NCI-H1048 (cell line): Measurements from ENCODE around the gene DEAF1.

ENCODE experiments used
- DNase-seq: peaks from one replicate; lab custom pipeline; 2025; lab: John Stamatoyannopoulos, UW

Gene DEAF1

GRCh38 chr11:643849-644738 is 50.9 kb downstream of the DEAF1 start:
- DNase-seq: no peak

GRCh38 chr11:643366-643765 is 51.7 kb downstream of the DEAF1 start:
- no peak for DNase-seq

- no peak for DNase-seq
These were observed 53.1 kb downstream of the DEAF1 start for GRCh38 chr11:641806-642370.

- DNase-seq: no peak
These were observed 54.9 kb downstream of the DEAF1 start for GRCh38 chr11:640021-640706.

GRCh38 chr11:639332-639955 is 55.6 kb downstream of the DEAF1 start:
- no peak for DNase-seq

GRCh38 chr11:638631-639331 is 56.2 kb downstream of the DEAF1 start:
- no peak for DNase-seq

GRCh38 chr11:637593-638521 is 57.2 kb downstream of the DEAF1 start:
- DNase-seq: no peak

- no peak for DNase-seq
These were observed 57.8 kb downstream of the DEAF1 start for GRCh38 chr11:637333-637592.

GRCh38 chr11:636511-637332 is 58.3 kb downstream of the DEAF1 start, which contains the start of gene DRD4:
Gene DRD4, plus strand, starts transcription at chr11:637269. Its CDS starts 36 bp downstream, at chr11:637305.
- DNase-seq: no peak

- no peak for DNase-seq
These were observed 59.0 kb downstream of the DEAF1 start for GRCh38 chr11:635945-636510.

- no peak for DNase-seq
These were observed 64.2 kb downstream of the DEAF1 start for GRCh38 chr11:630871-631270.

GRCh38 chr11:629237-629583 is 65.8 kb downstream of the DEAF1 start:
- DNase-seq: no peak

- no peak for DNase-seq
These were observed 67.0 kb downstream of the DEAF1 start for GRCh38 chr11:628056-628455.

GRCh38 chr11:627308-627576 is 67.8 kb downstream of the DEAF1 start:
- DNase-seq: no peak

- no peak for DNase-seq
These were observed 68.3 kb downstream of the DEAF1 start, which contains the start of gene SCT for GRCh38 chr11:626475-627307. Gene SCT, minus strand, starts transcription at chr11:627181. Its CDS starts 38 bp downstream, at chr11:627143.

- DNase-seq: no peak
These were observed 69.3 kb downstream of the DEAF1 start for GRCh38 chr11:625636-626268.

GRCh38 chr11:624705-625635 is 70.1 kb downstream of the DEAF1 start, which contains the start of gene CDHR5:
Gene CDHR5, minus strand, starts transcription at chr11:624955. Its CDS starts 53 bp downstream, at chr11:624902.
- DNase-seq: no peak
